GM18909 (cell line): ENCODE results near the gene ITGB8.
A peak's percentile ranks its signal among the peaks of the same experiment; 100 is the strongest.

ENCODE experiments used
- ATAC-seq: cut with Tn5 transposase; IDR thresholded peaks from one replicate; pipeline ENCODE4 v1.9.1; 2021; ENCODE audit warnings: mild to moderate bottlenecking; ENCODE audit not compliant: unreplicated experiment, poor library complexity

The ITGB8 gene

GRCh38 chr7:20408467-20408826, 77.7 kb downstream of the ITGB8 start:
- no peak for ATAC-seq

GRCh38 chr7:20409961-20410360, 79.3 kb downstream of the ITGB8 start:
- ATAC-seq, result no peak

DNA sequence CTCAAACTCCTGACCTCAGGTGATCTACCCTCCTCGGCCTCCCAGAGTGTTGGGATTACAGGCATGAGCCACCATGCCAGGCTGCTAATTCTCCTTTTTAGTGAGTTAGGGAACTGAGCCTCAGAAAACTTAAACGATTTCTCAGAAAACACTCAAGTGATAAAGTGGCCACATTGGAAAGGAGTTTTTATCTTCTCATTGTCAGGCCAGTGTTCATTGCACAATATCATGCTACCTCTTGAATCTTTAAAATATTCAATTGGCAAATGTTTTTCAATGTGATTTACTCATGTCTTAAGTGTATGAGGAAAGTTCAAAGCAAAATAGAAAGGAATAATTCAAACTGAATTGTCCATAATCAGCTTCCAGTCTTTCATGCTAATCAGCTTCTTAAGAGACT, 80.7 kb downstream of the ITGB8 start:
- no peak for ATAC-seq

- ATAC-seq, result no peak
Measured at GRCh38 chr7:20412032-20412431, 81.3 kb downstream of the ITGB8 start.

- ATAC-seq, result no peak
Measured at GRCh38 chr7:20417260-20417659, 86.6 kb downstream of the ITGB8 start.

GRCh38 chr7:20417675-20418382, 87.1 kb downstream of the ITGB8 start:
- no peak for ATAC-seq

GRCh38 chr7:20424500-20424899, 93.8 kb downstream of the ITGB8 start:
- ATAC-seq, result no peak

GRCh38 chr7:20430664-20431063, 100.0 kb downstream of the ITGB8 start:
- no peak for ATAC-seq

GRCh38 chr7:20431146-20431545, 100.4 kb downstream of the ITGB8 start:
- no peak for ATAC-seq

GRCh38 chr7:20432071-20432470, 101.4 kb downstream of the ITGB8 start:
- ATAC-seq, result no peak

DNA sequence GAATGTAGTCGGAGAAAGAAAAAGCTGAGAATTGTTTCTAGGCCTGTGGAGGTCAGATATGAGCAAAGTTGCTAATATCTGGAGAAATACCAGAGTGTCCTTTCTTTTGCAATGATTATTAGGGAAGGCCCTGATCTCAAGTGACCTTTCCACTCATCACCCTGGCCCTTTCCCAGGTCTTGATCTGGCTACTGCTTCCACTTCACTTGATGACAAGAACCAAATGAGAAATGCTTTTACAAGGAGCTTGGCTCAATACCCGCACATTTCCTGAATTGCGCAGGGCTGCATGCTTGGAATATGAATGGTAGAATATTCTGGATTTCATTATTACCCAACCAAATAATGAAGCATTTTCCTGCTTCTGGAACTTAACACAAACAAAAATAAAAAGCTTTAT, 104.6 kb downstream of the ITGB8 start:
- ATAC-seq, result no peak

DNA sequence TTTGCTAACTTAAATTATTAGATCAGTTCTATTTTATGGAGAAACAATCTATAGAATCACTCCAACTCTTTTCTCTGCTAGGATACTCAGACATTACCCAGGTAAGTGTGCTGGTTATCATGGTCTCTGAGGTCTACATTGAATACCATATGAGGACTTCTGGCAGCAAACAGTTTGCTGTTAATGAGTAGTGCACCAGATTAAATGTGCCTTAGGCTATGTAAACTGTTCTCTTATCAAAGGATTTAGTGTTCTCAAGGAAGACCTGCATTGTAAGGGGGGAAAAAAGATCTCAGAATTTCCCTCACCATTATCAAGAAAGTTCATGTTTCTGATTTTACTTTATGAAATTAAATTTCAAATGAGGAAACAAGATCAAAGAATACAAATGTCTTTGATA, 107.5 kb downstream of the ITGB8 start:
- peak; percentile 32 for ATAC-seq

GRCh38 chr7:20438694-20439376, 108.1 kb downstream of the ITGB8 start:
- peak; percentile 86 for ATAC-seq

DNA sequence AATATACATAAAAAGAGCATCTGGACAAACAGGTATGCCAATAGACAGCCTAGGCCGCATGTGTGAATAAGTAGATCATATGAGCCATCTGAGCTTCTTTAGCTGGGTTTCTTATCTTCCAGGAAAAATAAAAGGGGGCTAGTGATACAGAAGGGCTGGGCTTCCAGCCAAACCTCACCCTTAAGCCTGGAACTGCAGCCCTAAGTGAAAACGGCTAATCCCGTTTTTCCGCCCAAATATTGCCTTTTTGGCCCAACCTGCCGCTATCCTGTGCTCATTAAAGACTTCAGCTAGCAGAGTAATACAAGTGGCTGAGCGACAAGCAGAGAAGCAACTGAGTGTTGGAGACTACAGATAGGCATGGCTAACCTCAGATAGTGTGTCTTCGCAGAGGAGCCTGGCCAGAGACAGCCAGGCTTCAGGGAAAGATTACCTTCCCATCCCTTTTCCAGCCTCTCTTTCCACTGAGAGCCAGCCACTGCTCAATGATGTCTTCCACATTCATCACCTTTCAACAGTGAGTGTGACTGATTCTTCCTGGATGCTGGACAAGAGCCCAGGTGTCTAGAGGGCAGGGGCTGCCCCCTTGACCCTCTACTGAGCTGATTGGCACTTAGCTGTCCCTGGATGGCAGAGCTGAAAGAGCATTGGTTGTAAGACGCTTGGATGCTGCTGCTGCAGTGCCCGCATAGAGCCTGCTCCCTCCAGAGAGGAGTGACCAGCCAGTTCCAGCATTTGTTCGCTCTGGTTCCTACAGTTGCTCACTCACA, 108.9 kb downstream of the ITGB8 start:
- no peak for ATAC-seq

DNA sequence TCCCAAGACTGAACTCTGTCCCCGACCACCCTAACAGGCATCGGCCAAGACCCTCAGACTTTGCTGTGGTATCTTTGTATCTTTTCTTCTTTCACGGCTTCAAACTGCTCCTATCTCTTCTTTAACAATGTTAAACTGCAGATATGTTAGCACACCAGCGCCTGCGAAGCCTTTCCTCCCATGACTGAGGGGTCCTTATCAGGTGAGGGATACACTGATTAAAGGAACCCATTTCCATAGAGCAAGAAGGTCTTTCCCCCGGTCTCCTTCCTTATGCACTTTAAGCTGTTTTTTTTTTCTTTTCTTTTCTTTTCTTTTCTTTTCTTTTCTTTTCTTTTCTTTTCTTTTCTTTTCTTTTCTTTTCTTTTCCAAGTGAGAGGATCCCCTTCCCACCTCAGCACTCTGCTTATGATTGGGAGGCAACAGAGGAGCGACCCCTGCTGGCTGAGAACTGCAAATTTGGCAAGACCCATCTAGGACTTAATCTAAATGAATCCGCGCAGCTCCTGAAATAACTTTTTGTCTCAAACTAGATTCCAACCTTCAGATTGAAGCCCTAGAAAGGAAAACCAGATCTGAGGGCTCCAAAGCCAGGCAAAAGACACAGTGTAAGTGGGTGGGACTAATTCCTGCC, 109.9 kb downstream of the ITGB8 start:
- no peak for ATAC-seq

GRCh38 chr7:20441346-20441745, 110.6 kb downstream of the ITGB8 start:
- ATAC-seq, result no peak

DNA sequence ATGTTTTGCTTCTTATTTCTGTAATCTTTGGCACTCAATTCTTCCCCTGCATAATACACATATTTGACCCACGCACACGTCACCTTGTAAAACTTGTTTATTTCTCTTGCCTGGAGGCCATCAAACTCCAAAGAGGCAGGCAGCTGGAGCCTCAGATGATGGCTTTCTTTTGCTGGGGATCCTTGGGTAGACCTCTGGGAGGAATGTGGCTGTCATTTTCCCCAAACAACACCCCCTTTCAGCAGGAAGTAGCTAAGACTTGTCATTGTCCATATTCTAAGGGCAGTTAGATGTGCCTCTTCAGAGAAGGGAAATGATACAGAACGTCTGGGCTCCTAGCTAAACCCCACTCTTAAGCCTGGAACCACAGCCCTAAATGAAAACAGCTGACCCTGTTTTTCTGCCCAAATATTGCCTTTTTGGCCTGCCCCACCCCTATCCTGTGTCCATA, 111.3 kb downstream of the ITGB8 start:
- no peak for ATAC-seq

- ATAC-seq, result no peak
Measured at GRCh38 chr7:20442951-20443350, 112.3 kb downstream of the ITGB8 start.

DNA sequence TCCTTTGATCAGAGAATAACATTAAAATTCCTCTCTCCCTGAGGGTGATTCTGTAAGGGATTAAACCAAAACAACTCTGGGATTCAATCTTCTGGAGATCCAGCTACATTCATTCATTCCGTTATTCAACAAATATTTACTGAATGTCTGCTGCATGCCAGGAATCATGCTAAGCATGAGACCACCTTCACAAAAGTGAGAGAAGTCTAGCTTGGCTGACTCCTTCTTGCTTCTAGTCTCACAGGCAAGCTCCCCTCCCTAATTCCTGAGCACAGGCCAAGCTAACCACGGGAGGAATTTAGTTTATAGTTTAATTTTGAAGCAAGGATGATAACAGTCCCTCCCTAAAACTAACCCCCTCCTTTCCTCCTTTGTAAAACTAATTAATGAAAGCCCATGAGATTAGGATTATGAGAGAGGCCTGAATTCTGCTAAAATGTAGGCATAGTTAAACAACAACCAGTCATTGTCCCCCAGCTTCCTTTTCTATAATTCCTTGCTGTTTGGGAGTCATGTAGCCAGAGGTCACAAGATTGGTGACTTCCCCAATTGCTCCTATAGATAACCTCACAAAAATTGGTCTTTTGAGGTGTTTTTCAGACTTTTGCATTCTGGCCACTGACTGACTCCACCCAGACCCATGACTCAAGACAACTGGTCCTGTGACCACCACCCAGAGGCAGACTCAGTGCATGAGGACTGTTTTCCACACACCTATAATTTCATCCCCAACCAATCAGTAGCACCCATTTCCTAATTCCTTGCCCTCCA, 113.5 kb downstream of the ITGB8 start:
- no peak for ATAC-seq

GRCh38 chr7:20447021-20447650, 116.4 kb downstream of the ITGB8 start:
- ATAC-seq, result peak; percentile 83
